HG02610 (cell line): ENCODE measurements around the gene TSPAN3.
A peak's percentile ranks its signal among the peaks of the same experiment; 100 is the strongest.

ENCODE experiments used
- ATAC-seq: cut with Tn5 transposase; IDR thresholded peaks from one replicate; pipeline ENCODE4 v1.9.1; 2021; ENCODE audit warnings: mild to moderate bottlenecking, moderate library complexity; ENCODE audit not compliant: unreplicated experiment

Gene TSPAN3

DNA sequence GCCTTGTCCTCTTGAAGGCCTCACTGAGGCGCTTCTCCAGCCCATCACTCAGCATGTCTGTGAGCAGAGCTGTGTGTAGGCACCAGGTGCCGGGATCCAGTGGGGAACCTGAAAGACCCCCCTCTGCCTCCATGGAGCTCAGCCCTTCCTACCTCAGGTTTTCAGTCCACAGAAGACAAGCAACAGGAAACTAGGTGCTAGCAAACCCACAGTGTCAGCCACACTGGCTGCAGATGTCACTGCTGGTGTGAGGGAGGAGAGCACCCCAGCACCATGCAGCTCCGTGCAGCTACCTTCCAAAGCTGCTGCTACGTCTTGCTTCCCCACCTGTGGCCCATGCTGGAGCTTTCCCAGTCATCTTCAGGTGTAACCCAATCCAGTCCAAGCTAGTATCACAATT is 58.0 kb downstream of the TSPAN3 start:
- no peak for ATAC-seq

DNA sequence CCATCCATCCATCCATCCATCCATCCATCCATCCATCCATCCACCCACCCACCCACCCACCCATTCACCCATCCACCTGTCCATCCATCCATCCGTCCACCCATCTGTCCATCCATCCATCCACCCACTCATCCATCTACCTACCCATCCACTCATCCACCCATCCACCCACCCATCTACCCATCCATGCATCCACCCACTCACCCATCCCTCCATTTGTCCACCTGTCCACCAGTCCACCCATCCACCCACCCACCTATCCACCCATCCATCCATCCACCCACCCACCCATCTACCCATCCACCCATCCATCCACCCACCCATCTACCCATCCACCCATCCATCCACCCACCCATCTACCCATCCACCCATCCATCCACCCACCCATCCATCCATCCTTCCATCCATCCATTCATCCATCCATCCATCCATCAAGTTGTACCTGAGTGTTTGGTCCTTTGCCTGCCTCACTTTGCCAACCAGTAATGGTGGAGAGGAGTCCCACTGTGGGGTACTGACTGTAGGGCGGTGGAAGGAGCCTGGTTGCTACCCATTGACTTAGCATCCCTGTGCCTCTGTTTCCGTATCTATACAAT is 58.7 kb downstream of the TSPAN3 start:
- ATAC-seq = no peak

- ATAC-seq = no peak
These were observed 60.1 kb downstream of the TSPAN3 start for GRCh38 chr15:77010857-77011256.

GRCh38 chr15:77010312-77010686 is 60.6 kb downstream of the TSPAN3 start:
- no peak for ATAC-seq

GRCh38 chr15:77009646-77010311 is 61.1 kb downstream of the TSPAN3 start:
- no peak for ATAC-seq

DNA sequence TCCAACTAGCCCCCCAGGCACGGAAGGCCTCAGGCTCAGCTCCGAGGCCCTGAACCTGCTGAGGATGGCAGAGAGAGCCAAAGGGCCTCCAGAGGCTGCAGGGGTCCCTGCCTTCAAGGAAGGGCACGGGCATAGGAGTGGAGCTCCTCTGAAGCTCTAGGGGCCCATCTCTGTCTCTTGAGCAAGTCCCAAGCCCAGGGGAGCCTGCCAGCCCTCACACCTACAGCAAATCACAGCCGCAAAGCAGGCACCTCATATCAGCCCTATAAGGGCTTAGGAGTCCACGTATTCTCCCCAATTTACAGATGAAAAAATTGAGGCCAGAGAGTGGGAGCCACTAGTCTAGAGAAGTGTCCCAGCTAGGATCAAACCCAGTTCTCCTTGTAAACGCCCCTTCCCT is 61.7 kb downstream of the TSPAN3 start:
- no peak for ATAC-seq

- ATAC-seq = no peak
These were observed 66.7 kb downstream of the TSPAN3 start for GRCh38 chr15:77004189-77004588.

DNA sequence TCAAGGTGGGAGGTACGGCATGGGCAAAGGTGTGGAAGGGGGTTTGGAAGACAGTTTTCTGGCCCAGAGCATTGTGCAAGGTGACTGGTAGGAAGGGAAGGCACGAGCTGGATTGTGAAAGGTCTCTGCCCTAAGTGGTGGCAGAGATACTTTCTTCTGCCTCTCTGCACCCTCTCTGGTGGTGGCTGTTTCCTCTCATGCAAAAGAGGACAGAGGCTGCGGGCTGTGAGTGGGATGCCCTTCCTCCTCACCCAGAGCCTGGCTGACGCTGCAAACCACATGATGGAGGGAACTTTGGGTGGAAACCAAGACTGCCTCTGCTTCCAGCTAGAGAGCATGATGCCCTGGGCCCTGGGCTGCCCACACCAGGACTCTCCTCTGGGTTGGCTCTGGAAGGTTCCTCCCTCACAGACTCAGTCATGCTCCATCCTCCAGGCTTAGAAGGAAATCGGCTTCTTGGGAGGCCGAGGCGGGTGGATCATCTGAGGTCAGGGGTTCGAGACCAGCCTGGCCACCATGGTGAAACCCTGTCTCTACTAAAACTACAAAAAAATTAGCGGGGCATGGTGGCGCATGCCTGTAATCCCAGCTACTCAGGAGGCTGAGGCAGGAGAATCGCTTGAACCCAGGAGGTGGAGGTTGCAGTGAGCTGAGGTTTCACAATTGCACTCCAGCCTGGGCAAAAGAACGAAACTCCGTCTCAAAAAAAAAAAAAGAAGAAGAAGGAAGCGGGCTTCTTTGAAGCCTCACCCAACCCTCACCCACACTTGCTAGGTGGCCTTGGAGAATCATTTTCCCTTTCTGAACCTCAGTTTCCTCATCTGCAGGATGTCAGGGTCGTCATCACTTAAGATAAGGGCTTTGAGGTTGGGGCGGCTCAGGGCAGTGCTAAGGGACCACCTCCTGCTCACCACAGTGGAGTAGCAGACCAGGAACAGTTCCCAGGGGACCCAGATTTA is 67.7 kb downstream of the TSPAN3 start:
- peak; percentile 62 for ATAC-seq

- no peak for ATAC-seq
These were observed 68.5 kb downstream of the TSPAN3 start for GRCh38 chr15:77002436-77002835.

DNA sequence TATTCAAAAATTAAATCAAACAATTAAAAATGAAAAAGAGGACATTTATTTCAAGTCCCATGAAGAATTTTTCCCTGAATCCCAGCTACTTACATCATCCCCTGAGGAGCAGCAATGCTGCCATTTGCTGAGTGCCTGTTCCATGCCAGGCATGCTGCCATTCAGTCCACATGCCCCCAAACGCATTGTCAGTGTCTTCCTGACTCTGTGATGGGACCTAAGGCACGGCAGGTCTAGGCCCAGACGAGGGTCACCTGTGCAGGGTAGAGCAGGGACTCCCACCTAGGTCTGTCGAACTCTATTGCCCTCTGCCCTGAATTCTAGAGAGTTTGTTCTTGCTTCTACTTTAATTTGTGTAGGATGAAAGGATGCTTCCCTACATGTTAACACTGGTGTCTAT is 68.9 kb downstream of the TSPAN3 start:
- no peak for ATAC-seq

DNA sequence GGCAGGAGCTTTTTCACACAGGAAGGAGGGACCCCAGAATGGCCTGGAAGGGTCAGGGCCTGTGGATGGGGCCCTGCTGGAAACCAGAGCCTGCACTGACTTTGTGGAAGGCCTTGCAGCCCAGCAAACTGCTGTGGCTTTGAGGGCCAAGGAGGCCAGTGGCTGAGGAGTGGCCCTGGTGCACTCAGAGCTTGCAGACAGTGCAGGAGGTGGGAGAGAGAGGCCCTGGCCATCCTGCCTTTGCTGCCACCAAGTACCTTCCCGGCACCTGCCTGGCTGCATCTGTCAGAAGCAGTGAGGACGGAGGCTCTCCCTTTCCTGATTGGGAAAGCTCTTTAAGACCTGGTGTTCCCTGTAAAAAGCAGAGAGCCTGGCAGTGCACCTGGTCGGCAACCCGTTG is 69.6 kb downstream of the TSPAN3 start:
- no peak for ATAC-seq

DNA sequence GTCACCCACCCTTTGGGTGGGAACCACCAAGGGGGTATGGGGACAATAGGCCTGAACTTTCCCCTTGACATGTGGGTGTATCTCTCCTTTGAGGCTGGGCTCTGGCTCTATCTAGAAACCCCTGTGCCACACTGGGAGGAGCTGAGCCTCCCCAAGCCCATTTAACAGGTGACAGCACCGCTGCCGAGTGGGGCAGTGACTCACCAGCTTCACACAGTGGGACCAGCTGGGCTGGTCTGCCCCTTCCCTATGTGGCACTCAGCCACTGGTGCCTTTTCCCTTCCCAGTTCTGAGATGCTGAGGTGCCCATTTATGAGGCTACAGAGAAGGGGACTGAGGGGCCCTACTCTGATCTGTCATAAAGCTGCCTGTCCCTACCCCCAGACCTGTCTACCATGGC is 70.9 kb downstream of the TSPAN3 start:
- no peak for ATAC-seq

DNA sequence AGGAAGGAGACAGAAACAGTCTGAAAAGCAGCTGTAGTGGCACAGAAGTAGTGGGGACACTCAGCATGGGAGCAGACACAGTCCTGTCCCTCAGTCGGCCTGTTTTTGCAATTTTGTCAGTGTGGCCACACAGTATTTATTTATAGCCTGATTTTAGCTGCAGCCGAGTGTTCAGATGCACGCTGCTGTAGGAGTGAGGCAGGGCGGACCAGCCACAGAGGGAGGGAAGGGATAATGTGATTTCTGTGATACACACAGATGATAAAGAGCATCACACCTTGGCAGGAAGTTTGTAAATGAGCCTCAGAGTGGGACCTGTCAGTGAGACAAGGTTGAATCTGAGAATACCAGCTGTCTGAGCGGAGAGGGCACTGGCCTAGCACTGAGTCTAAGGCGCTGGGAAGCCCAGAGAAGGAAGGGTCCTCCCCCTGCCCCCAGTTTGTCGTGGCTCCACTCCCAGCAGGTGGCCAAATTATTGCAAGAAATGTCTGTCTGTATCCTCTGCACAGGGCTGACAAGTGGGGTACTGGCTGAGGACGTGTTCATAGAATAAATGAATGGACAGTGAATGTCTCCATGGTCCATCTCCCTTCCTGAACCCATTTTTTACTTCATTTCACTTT is 72.1 kb downstream of the TSPAN3 start:
- ATAC-seq = no peak

DNA sequence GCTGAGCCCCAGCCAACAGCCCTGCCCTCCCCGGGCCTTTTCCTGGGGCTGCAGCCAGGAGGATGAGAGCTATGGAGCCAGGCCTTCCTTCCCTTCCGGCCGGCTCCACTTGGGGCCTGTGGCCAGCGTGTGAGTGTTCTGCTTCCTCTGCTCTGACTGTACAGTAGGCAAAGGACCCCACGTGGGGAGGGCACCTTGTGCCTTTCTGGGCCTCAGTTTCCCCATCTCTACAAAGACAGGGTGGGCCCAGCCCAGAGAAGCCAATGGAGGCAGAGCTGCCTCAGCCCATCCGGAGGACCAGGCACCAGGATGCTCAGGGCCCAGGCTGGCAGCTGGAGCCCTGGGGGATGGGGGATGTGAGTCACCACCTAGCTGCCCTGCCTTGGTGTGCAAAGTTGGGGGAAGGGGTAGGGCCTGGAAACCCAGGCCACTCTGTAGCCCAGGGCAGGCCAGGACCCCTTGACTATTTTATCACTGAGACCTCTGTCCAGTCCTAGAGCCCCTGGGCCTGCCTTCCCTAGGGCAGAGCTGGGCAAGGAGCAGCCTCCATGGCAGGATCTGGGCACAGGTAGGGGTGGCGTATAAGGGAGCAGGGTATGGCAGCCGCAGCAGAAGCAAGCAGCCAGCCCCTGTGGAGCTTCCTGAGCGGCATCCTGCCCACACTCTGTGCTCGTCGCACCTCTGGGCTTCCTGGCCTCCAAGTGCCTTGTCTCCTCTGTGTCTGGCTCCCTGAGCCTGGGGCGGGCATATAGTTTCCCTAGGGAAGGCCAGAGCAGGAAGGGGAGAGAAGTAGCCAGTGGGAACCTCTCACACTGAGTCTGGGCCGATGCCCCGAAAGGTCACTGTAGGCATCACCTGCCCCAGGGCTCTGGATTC is 74.1 kb downstream of the TSPAN3 start:
- ATAC-seq = no peak

GRCh38 chr15:76996076-76996525 is 74.8 kb downstream of the TSPAN3 start:
- ATAC-seq = no peak

DNA sequence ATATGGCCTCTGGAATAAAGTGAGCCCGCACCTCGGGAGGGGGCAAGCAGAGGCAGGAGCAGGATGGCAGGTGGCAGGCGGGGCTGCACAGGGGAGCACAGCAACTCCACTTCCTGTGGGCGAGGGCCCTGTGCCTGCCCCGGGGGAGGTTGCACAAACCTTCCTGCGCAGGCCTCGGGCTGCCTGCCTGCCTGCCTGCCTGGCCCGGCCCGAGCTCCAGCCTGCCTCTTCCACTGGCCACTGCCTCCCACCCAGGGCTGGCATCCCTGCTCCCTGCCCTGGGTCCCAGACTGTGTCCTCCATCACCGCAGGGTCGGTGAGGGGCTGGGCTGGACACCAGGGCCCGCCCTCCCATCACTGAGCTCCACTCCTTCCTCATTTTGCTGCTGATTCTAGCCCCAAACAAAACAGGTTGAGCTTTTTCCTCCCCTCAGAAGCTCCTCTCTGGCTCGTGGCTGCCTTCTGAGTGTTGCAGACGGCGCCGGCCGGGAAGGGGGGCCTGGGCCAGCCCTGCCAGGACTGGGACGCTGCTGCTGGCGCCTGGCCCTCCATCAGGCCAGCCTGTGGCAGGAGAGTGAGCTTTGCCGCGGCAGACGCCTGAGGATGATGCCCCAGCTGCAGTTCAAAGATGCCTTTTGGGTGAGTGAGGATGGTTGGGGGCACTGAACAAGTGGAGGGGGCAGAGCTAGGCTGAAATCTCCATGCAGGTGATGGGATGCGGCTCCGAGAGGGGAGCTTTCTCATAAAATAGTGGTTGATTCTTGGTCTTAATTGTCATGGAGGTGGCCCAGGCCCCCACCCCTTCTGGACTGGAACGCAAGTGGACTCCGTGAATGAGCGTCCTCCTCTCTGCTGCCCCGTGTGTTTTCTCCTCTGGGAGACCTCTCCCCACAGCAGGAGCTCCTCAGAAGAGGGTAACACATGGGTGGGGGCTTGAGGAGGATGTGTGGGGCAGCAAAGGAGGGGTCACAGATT is 75.7 kb downstream of the TSPAN3 start, which contains the start of gene PSTPIP1:
Gene PSTPIP1 (plus strand): TSS at position 156 of the 975 bp plus-strand sequence. CDS start 448 bp downstream, at position 604.
- ATAC-seq = peak; percentile 63

- ATAC-seq = no peak
These were observed 76.4 kb downstream of the TSPAN3 start for GRCh38 chr15:76994496-76994895.

GRCh38 chr15:76994001-76994400 is 76.9 kb downstream of the TSPAN3 start:
- ATAC-seq = no peak

DNA sequence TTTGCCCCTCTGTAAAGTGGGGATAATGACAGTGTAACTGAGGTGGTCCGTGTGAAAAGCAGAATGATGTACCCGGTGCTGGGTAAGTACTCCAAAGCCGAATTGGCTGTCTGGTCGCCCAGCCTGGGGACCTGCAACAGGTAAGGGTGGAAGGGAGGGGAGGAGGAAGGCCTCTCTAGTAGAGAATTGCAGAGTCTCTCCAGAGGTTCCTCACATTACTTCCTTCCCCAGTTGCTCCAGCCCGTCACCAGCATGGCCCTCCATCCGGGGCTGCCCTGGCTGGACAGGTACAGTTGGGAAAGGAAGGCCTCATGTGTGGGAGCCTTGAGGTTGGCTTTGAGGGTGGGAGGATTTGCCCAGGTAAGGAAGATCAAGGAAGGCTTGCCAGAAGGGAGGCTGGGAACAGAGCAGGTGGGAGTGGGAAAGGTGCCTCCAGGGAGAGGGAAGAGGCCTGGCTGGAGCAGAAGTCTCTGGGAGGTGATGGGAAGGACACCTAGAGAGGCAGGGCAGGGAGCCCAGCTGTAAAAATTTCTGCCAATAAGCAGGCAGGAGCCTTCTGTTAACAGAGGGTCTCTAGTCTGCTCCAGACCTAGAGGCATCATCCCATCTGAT is 77.7 kb downstream of the TSPAN3 start:
- no peak for ATAC-seq
